ENCODE results near the gene GARNL3. TPM values are rescaled to one million over a fixed set of nuclear protein-coding genes. Genes with fewer than 3 reads are reported as not detected.

GARNL3 gene
- total RNA-seq, 1 donor from 2014 or later, result 22.9 TPM

GRCh38 chr9:127386981-127387380 lies 122.4 kb downstream of the GARNL3 start:
- Histone ChIP-seq H3K4me3 (no peak overlapping the region), H3K27me3 (ENCODE audit: low read depth) (no peaks in the 10 kb centered on the region), H3K27ac (replicated peaks) (no peak overlapping the region), H3K4me1 (peaks cover 3% of the 10 kb centered on the region), H3K9me3 (replicated peaks) (no peaks in the 10 kb centered on the region), H3K36me3 (peaks cover 14% of the 10 kb centered on the region)
- TF ChIP-seq CTCF (IDR thresholded peaks at IDR 0.05; ENCODE audit: borderline replicate concordance), result no peak
- intact Hi-C loops (cut with micrococcal nuclease), result no loop called here
- no peak for DNase-seq

GRCh38 chr9:127388037-127388855 lies 123.7 kb downstream of the GARNL3 start:
- intact Hi-C loops (cut with micrococcal nuclease), result no loop called here
- no peak overlapping the region for H3K27ac ChIP-seq (replicated peaks)
- TF ChIP-seq CTCF (IDR thresholded peaks at IDR 0.05; ENCODE audit: borderline replicate concordance), result no peak
- no peaks in the 10 kb centered on the region for H3K9me3 ChIP-seq (replicated peaks)
- no peak overlapping the region for H3K4me3 ChIP-seq
- H3K27me3 ChIP-seq (ENCODE audit: low read depth), result no peaks in the 10 kb centered on the region
- peak; percentile 39 for DNase-seq
- peaks cover 14% of the 10 kb centered on the region for H3K36me3 ChIP-seq
- H3K4me1 ChIP-seq, result peaks cover 3% of the 10 kb centered on the region

- intact Hi-C loops (cut with micrococcal nuclease), result no loop called here
- Histone ChIP-seq H3K4me1 (peaks cover 3% of the 10 kb centered on the region), H3K27me3 (ENCODE audit: low read depth) (no peaks in the 10 kb centered on the region), H3K27ac (replicated peaks) (no peak overlapping the region), H3K36me3 (peaks cover 14% of the 10 kb centered on the region), H3K9me3 (replicated peaks) (no peaks in the 10 kb centered on the region), H3K4me3 (no peak overlapping the region)
- no peak for DNase-seq
- no peak for TF ChIP-seq CTCF (IDR thresholded peaks at IDR 0.05; ENCODE audit: borderline replicate concordance)
These were observed 124.3 kb downstream of the GARNL3 start for GRCh38 chr9:127388856-127389238.

- Histone ChIP-seq H3K27ac (replicated peaks) (no peak overlapping the region), H3K27me3 (ENCODE audit: low read depth) (no peaks in the 10 kb centered on the region), H3K4me1 (peaks cover 3% of the 10 kb centered on the region), H3K4me3 (no peak overlapping the region), H3K36me3 (peaks cover 14% of the 10 kb centered on the region), H3K9me3 (replicated peaks) (no peaks in the 10 kb centered on the region)
- TF ChIP-seq CTCF (IDR thresholded peaks at IDR 0.05; ENCODE audit: borderline replicate concordance), result no peak
- DNase-seq, result no peak
- intact Hi-C loops (cut with micrococcal nuclease), result no loop called here
These were observed 125.0 kb downstream of the GARNL3 start for GRCh38 chr9:127389381-127390247.

- Histone ChIP-seq H3K9me3 (replicated peaks) (no peaks in the 10 kb centered on the region), H3K27me3 (ENCODE audit: low read depth) (no peaks in the 10 kb centered on the region), H3K36me3 (peaks cover 14% of the 10 kb centered on the region), H3K27ac (replicated peaks) (no peak overlapping the region), H3K4me3 (no peak overlapping the region), H3K4me1 (peaks cover 3% of the 10 kb centered on the region)
- intact Hi-C loops (cut with micrococcal nuclease), result no loop called here
- no peak for TF ChIP-seq CTCF (IDR thresholded peaks at IDR 0.05; ENCODE audit: borderline replicate concordance)
- DNase-seq, result no peak
These were observed 125.6 kb downstream of the GARNL3 start for GRCh38 chr9:127390248-127390545.

All from left ventricle myocardium inferior (tissue), 1 donor.